Measurements from ENCODE around the gene ZC3H13.

Gene ZC3H13

GRCh38 chr13:46052319-46053161 is at the start of gene ZC3H13:
TSS of gene ZC3H13 (minus strand) at chr13:46052746. CDS start at chr13:46045507, 7,239 bp downstream.
- peak; percentile 87 for DNase-seq (ENCODE audit: low read depth)

GRCh38 chr13:46102255-46102605 is 49.7 kb upstream of the ZC3H13 start:
- no peak for DNase-seq (ENCODE audit: low read depth)

GRCh38 chr13:46101484-46102254 is 49.1 kb upstream of the ZC3H13 start:
- DNase-seq (ENCODE audit: low read depth): no peak

- DNase-seq (ENCODE audit: low read depth): no peak
These were observed 48.5 kb upstream of the ZC3H13 start for GRCh38 chr13:46101002-46101401.

- no peak for DNase-seq (ENCODE audit: low read depth)
These were observed 47.8 kb upstream of the ZC3H13 start for GRCh38 chr13:46100191-46100815.

- DNase-seq (ENCODE audit: low read depth): no peak
These were observed 45.1 kb upstream of the ZC3H13 start for GRCh38 chr13:46097663-46098062.

GRCh38 chr13:46097015-46097414 is 44.5 kb upstream of the ZC3H13 start:
- DNase-seq (ENCODE audit: low read depth): no peak

- DNase-seq (ENCODE audit: low read depth): no peak
These were observed 41.9 kb upstream of the ZC3H13 start for GRCh38 chr13:46094478-46094877.

- no peak for DNase-seq (ENCODE audit: low read depth)
These were observed 36.4 kb upstream of the ZC3H13 start for GRCh38 chr13:46088821-46089562.

- DNase-seq (ENCODE audit: low read depth): no peak
These were observed 34.9 kb upstream of the ZC3H13 start for GRCh38 chr13:46087481-46087880.

- no peak for DNase-seq (ENCODE audit: low read depth)
These were observed 34.4 kb upstream of the ZC3H13 start for GRCh38 chr13:46086985-46087384.

GRCh38 chr13:46086421-46086922 is 33.9 kb upstream of the ZC3H13 start:
- DNase-seq (ENCODE audit: low read depth): no peak

GRCh38 chr13:46085737-46086136 is 33.2 kb upstream of the ZC3H13 start:
- DNase-seq (ENCODE audit: low read depth): no peak

- DNase-seq (ENCODE audit: low read depth): no peak
These were observed 29.8 kb upstream of the ZC3H13 start for GRCh38 chr13:46082324-46082723.

- no peak for DNase-seq (ENCODE audit: low read depth)
These were observed 27.2 kb upstream of the ZC3H13 start for GRCh38 chr13:46079770-46080169.

- no peak for DNase-seq (ENCODE audit: low read depth)
These were observed 24.7 kb upstream of the ZC3H13 start for GRCh38 chr13:46077265-46077664.

GRCh38 chr13:46076827-46077226 is 24.3 kb upstream of the ZC3H13 start:
- DNase-seq (ENCODE audit: low read depth): no peak

- no peak for DNase-seq (ENCODE audit: low read depth)
These were observed 23.3 kb upstream of the ZC3H13 start for GRCh38 chr13:46075811-46076210.

GRCh38 chr13:46071590-46072249 is 19.2 kb upstream of the ZC3H13 start:
- DNase-seq (ENCODE audit: low read depth): no peak

GRCh38 chr13:46063292-46063691 is 10.7 kb upstream of the ZC3H13 start:
- no peak for DNase-seq (ENCODE audit: low read depth)

GRCh38 chr13:46062185-46062584 is 9.6 kb upstream of the ZC3H13 start:
- no peak for DNase-seq (ENCODE audit: low read depth)
